ENCODE results near the gene SMYD4. TPM values are rescaled to one million over a fixed set of nuclear protein-coding genes. Genes with fewer than 3 reads are reported as not detected.
"Not testable (repeated sequence)": the region's sequence is repeated elsewhere in the genome, so short reads cannot be mapped to it uniquely, and the experiment has no call there.

Gene SMYD4
- total RNA-seq, 1 experiment from 2014 or later, result 18.3 TPM

DNA sequence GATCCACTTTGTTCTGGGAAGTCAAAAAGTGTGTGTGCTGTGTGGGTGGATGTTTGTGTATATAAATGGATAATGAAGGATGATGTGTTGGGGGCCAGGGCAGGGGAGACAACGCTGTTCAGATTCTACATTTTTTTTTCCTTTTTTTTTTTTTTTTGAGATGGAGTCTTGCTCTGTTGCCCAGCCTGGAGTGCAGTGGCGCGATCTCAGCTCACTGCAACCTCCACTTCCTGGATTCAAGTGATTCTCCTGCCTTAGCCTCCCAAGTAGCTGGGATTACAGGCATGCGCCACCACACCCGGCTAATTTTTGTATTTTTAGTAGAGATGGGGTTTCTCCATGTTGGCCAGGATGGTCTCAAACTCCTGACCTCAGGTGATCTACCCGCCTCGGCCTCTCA, 65.0 kb downstream of the SMYD4 start:
- in situ Hi-C loops (cut with HindIII; ENCODE audit: low pct_unique_long_range_greater_than_20kb, low sequenced_read_pairs); DNase-seq (ENCODE audit: low read depth): not testable (repeated sequence)

DNA sequence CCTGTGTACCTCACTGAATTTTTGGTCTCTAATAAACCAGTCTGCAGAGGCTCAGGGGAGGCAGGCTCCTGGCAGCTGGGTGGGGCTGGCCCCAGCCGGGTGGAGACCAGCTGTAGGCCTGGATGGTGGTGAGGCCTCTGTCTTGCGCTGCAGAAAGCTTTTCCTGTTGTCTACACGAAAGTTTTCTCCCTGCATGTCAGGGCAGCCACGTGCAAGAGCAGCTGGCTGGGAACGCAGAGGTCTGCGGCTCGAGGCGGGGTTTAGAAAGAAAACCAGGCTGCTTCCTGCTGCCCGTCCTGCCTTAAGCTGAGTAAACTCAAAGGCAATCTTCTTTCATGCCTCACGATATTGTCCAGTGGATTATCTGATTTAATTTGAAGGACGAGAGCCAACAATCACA, 65.4 kb downstream of the SMYD4 start:
- no peak for DNase-seq (ENCODE audit: low read depth)

DNA sequence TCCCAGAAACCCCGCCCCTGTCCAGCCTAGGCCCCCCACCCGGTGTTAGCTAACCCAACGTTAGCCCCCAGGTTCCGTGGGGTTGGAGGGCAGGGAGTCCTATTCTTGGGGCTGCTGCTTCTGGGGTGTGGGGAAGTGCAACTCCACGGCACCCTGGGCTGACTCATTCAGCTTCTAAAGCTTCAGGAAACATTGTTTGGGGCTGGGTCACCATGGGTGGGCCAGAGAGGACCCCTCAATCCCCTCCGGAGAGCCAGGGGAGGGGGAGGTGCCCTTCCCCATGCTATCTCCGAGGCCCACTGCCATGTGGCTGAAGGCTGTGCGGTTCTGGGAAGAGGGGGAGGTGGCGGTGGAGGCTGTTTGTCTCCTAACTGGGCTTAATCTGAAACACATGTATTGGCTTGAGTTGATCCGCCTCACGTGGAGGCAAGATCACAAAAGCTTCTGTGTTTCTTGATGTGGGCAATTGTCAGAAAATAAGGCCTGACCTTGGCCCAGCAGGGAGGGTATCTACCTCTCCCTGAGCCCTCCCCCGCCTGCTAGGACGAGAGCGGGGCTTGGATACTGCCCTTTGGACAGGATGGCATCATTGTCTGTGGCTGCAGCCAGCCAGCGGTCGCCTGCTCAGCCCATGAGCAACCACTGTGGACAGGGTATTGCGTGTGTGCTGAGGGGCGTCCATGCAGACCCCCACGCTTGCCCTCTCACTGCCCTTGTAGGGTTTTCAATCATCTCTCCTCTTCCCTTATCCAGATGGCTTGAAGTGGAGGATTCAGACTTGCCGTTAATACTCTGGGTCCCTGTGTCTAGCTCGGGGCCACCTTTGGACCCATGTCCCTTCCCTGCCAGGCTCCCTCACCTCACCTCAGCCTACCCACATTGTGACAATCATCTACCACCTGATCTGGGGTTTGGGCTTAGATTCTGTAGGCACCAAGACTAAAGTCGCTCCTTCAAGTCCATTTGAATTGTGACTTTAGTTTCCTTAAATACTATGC, 66.5 kb downstream of the SMYD4 start:
- no peak for DNase-seq (ENCODE audit: low read depth)
- in situ Hi-C loops (cut with HindIII; ENCODE audit: low pct_unique_long_range_greater_than_20kb, low sequenced_read_pairs), result no loop called here

More for the DNA sequence above, 65.4 kb downstream of the SMYD4 start:
- in situ Hi-C loops (cut with HindIII; ENCODE audit: low pct_unique_long_range_greater_than_20kb, low sequenced_read_pairs), result no loop called here

DNA sequence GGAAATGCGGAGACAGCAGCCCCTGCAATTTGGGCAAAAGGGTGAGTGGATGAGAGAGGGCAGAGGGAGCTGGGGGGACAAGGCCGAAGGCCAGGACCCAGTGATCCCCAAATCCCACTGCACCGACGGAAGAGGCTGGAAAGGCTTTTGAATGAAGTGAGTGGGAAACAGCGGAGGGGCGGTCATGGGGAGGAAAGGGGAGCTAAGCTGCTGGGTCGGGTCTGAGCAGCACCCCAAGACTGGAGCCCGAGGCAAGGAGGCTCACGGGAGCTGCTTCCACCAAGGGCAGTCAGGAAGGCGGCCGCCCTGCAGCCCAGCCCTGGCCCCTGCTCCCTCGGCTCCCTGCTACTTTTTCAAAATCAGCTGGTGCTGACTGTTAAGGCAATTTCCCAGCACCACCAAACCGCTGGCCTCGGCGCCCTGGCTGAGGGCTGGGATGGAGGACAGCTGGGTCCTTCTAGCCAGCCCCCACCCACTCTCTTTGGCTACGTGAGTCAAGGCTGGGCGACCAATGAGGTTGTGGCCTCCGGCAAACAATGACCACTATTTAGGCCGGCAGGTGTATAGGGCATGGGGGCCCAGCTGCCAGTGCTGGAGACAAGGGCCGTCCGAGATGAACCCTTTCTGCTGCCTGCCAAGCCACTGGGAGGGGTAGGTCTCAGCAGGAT, 67.3 kb downstream of the SMYD4 start:
- in situ Hi-C loops (cut with HindIII; ENCODE audit: low pct_unique_long_range_greater_than_20kb, low sequenced_read_pairs), result no loop called here
- no peak for DNase-seq (ENCODE audit: low read depth)

DNA sequence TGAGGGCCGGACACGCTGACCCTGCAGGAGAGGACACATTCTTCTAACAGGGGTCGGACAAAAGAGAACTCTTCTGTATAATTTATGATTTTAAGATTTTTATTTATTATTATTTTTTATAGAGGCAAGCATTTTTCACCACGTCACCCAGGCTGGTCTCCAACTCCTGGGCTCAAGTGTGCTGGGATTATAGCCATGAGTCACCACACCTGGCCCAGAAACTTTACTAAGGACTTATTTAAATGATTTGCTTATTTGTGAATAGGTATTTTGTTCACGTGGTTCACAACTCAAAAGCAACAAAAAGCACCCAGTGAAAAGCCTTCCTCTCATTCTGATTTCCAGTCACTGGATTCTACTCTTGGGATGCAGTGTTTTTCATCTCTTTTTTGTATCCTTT, 70.2 kb downstream of the SMYD4 start:
- DNase-seq (ENCODE audit: low read depth), result no peak
- in situ Hi-C loops (cut with HindIII; ENCODE audit: low pct_unique_long_range_greater_than_20kb, low sequenced_read_pairs), result no loop called here

DNA sequence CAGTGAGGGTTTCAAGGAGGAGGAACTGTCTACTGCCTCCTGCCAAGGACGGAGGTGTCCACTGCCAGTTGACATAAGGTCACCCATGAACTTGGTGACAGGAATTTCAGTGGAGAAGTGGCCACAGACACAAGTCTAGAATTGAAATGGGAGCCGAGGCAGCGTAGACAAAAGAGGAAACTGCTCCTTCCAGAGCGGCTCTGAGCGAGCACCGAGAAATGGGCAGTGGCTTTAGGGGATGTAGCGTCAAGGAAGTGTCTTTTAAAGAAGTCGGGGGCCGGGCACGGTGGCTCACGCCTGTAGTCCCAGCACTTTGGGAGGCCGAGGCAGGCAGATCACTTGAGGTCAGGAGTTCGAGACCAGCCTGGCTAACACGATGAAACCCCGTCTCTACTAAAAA, 70.9 kb downstream of the SMYD4 start:
- in situ Hi-C loops (cut with HindIII; ENCODE audit: low pct_unique_long_range_greater_than_20kb, low sequenced_read_pairs), result no loop called here
- no peak for DNase-seq (ENCODE audit: low read depth)

DNA sequence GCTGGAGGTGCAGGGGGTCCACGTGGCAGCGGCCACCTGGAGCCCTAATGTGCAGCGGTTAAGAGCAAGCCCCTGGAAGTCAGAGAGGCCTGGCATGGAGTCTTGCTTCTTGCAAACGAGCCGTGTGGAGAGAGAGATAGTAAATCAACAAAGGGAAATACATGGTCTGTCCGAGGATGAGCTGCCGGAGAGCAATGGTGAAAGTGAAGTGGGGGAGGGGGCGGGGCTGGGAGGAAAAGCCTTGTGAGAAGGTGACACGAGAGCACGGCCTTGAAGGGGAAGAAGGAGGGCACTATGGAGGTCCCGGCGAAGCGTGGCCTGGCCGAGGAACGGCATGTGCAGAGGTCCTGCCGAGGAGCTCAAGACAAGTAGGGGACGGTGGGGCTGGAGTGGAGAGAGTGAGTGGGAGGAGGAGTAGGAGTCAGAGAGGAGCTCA, 73.9 kb downstream of the SMYD4 start:
- in situ Hi-C loops (cut with HindIII; ENCODE audit: low pct_unique_long_range_greater_than_20kb, low sequenced_read_pairs), result no loop called here
- DNase-seq (ENCODE audit: low read depth), result no peak

DNA sequence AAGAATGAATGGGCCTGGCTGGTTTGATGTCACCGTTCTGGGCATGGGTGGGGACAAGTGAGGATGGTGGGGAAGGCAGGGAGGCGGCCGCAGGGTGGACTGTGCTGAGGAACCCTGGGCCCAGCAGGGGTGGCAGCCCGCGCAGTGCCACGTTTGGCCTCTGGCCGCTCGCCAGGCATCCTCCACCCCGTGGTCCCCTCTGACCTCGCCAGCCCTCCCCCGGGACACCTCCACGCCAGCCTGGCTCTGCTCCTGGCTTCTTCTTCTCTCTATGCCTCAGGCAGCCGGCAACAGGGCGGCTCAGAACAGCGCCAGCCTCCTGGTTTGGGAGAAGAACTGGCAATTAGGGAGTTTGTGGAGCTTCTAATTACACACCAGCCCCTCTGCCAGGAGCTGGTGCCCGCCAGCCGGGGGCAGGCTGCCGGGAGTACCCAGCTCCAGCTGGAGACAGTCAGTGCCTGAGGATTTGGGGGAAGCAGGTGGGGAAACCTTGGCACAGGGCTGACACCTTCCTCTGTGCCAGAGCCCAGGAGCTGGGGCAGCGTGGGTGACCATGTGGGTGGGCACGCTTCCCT, 74.4 kb downstream of the SMYD4 start:
- DNase-seq (ENCODE audit: low read depth), result no peak
- in situ Hi-C loops (cut with HindIII; ENCODE audit: low pct_unique_long_range_greater_than_20kb, low sequenced_read_pairs), result no loop called here

DNA sequence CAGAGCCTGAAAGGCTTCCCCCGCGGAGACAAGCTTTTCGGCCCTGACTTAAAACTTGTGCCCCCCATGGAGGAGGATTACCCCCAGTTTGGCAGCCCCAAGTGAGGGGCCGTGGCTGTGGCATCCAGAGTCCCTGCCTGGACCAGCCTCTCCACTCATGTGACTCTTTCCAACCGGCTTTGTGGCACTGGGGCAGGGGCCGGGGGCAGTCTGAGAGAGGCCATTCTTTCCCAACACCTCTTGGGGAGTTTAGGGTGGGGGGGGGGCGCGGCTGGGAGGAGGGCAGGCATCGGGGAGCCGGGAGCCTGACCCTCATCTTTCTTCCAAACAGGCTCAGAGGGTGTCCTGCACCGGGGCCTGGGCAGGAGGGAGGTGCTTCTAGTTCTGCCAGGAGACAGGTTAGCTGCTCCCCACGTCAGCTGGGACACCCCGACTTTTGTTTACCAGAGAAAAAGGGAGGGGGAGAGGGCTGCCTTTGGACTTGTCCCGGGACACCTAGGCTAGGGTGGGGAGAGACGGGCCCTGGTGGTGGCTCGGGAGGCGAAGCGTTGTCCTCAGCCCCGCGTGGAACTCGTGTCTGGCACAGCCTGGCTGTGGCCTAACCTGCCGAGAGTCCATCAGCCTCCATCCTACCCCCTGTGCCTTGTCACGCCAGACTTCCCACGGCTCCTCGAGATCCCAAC, 75.1 kb downstream of the SMYD4 start:
- no peak for DNase-seq (ENCODE audit: low read depth)
- in situ Hi-C loops (cut with HindIII; ENCODE audit: low pct_unique_long_range_greater_than_20kb, low sequenced_read_pairs), result no loop called here

DNA sequence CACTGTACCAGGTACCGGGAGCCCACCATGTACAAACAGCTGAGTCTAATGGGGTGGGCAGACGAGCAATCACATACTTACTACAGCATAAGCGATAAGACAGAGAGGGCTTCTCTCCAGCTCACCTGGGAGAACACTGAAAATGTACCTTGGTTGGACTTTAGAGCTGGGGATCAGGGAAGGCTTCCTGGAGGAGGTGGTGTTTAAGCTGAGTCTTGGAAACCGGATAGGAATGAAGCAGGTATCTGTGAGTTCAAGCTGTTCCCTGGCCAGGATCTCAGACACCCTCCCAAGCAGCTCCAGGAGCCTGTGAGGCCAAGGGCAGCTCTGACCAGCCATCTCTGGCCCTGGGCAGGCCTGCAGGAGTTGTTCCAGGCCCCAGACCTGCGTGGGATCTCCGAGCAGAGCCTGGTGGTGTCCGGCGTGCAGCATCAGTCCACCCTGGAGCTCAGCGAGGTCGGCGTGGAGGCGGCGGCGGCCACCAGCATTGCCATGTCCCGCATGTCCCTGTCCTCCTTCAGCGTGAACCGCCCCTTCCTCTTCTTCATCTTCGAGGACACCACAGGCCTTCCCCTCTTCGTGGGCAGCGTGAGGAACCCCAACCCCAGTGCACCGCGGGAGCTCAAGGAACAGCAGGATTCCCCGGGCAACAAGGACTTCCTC, 75.8 kb downstream of the SMYD4 start:
- in situ Hi-C loops (cut with HindIII; ENCODE audit: low pct_unique_long_range_greater_than_20kb, low sequenced_read_pairs), result no loop called here
- DNase-seq (ENCODE audit: low read depth), result no peak

DNA sequence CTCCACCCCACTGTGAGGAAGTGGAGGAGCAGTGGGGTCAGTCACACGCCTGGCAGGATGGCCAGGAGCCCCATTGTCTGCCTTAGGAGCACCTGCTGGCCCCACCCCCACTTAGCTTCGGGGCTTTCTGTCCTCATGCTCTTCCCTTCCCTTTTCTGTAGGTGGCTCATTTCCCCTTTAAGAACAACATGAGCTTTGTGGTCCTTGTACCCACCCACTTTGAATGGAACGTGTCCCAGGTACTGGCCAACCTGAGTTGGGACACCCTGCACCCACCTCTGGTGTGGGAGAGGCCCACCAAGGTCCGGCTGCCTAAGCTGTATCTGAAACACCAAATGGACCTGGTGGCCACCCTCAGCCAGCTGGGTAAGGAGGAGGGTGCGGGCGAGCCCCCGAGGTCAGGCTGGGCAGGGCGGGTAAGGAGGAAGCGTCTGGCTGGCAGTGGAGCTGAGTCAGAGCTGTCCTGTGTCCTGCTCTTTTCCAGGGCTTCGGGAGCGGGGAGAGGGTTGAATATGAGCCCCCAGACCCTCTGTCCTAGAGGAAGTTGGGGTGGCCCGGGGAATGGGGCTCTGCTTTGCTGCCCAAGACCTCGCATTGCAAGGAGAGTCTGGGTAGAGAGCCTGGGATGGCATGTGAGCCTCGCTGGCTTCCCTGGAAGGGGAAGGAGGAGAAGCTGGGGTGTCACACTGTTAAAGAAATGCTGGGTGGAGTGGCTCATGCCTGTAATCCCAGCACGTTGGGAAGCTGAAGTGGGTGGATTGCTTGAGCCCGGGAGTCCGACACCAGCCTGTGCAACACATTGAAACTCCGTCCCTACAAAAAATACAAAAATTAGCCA, 77.1 kb downstream of the SMYD4 start:
- peak; percentile 60 for DNase-seq (ENCODE audit: low read depth)
- in situ Hi-C loops (cut with HindIII; ENCODE audit: low pct_unique_long_range_greater_than_20kb, low sequenced_read_pairs), result no loop called here

DNA sequence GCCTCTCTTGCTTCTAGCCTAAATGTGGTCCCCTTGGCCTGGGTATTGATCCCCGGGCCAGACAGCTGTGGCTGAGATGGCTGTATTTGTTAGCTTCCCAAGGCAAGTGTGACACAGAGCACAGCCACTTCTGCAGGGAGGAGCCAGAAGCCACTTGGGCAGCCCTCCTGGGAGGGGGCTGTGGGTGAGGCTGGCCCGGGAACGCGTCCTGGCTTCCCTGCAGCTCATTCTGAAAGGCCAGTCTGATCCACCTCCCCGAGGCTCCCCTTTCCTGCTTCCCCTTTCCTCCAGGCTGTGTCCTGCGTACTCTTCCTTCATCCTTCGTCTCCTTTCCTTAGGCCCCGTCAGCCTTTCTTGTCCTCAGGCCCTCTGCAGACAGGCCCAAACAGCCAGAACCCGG, 79.1 kb downstream of the SMYD4 start:
- in situ Hi-C loops (cut with HindIII; ENCODE audit: low pct_unique_long_range_greater_than_20kb, low sequenced_read_pairs), result no loop called here
- DNase-seq (ENCODE audit: low read depth), result no peak

DNA sequence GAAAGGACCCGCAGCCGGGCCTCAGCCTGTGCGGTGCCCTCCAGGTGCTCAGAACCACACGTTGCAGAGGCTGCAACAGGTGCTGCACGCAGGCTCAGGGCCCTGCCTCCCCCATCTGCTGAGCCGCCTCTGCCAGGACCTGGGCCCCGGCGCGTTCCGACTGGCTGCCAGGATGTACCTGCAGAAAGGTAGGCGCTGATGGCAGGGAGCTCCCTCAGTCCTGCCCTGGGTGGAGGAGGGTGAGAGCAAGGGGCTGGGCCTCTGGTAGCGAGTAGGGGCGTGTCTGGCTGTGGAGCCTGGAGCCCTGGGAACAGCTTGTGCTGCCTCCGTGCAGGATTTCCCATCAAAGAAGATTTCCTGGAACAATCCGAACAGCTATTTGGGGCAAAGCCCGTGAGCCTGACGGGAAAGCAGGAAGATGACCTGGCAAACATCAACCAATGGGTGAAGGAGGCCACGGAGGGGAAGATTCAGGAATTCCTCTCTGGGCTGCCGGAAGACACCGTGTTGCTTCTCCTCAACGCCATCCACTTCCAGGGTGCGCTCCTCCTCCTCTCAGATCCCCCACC, 82.6 kb downstream of the SMYD4 start:
- no peak for DNase-seq (ENCODE audit: low read depth)
- in situ Hi-C loops (cut with HindIII; ENCODE audit: low pct_unique_long_range_greater_than_20kb, low sequenced_read_pairs), result no loop called here

DNA sequence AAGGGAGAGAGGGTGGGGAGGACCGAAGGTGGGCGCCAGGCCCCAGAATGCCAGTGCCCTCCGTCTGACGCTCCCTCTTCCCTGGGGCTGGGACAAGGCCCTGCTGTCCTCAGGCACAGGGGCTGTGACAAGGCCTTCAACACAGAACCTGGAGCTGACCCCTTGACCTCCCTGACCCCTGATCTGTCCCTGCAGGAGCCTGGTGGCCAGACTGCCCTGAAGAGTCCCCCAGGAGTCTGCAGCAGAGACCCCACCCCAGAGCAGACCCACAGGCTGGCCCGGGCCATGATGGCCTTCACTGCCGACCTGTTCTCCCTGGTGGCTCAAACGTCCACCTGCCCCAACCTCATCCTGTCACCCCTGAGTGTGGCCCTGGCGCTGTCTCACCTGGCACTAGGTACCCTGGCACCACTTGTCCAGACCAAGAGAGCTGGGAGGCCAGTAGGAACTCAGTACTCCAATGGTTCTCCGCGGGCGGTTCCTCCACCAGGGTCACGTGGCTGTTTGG, 84.1 kb downstream of the SMYD4 start:
- DNase-seq (ENCODE audit: low read depth), result no peak
- in situ Hi-C loops (cut with HindIII; ENCODE audit: low pct_unique_long_range_greater_than_20kb, low sequenced_read_pairs), result no loop called here

DNA sequence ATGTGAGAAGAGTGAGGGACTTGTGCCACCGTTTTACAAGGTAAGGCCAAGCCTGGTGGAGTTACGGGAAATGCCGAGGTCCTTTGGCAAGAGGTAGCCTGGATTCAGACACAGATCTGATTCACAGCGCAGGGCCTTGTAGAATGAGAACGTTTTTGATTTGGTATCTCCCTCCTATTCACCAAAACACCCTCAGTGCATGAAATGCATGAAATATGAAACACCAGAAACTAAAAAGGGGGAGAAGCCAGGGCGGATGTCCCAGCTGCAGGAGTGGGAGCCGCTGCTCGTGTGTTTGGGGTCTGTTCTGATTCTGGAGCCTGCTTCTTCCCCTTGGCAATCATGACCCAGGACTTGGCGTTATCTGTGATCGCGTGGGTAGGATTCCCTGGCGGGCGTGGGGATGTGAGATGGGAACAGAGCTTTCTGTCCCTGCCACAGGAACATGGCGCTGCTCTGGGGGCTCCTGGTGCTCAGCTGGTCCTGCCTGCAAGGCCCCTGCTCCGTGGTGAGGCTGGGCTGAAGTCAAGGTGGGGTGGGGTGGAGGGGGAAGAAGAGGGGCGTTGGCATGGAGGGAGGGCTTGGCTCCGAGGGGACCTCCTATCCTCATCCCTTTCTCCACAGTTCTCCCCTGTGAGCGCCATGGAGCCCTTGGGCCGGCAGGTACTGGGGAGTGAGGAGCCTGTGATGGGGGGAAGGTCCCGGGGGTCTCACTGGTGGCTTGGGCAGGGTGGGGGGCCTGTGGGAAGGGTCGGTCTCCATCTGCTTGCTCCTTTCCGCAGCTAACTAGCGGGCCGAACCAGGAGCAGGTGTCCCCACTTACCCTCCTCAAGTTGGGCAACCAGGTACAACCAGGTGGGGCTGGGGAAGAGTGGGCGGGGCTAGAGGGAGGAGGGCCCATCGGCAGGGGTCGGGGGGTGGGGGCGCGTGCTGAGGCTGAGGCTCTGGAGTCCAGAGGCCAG, 84.9 kb downstream of the SMYD4 start:
- in situ Hi-C loops (cut with HindIII; ENCODE audit: low pct_unique_long_range_greater_than_20kb, low sequenced_read_pairs), result no loop called here
- no peak for DNase-seq (ENCODE audit: low read depth)

DNA sequence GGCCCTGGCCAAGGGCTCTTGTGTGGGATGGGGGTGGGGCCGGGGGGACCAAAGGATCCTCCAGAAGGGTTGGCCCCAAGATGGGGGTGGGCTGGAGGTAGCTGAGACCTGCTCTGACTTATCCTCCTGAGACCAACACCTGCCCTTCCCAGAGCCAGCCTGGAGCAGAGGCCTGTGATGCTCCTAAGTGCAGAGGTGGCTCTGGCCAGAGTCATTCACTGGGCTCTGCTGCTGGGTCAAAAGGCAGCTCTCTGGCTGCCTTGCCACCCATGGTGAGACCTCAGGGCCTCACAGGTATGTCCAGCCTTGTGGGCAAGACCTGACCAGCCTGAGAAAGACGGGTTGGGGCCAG, 86.6 kb downstream of the SMYD4 start:
- no peak for DNase-seq (ENCODE audit: low read depth)
- in situ Hi-C loops (cut with HindIII; ENCODE audit: low pct_unique_long_range_greater_than_20kb, low sequenced_read_pairs), result no loop called here

Data from Caki2 (cell line).